ENCODE measurements around the gene DUS1L.

Gene DUS1L

DNA sequence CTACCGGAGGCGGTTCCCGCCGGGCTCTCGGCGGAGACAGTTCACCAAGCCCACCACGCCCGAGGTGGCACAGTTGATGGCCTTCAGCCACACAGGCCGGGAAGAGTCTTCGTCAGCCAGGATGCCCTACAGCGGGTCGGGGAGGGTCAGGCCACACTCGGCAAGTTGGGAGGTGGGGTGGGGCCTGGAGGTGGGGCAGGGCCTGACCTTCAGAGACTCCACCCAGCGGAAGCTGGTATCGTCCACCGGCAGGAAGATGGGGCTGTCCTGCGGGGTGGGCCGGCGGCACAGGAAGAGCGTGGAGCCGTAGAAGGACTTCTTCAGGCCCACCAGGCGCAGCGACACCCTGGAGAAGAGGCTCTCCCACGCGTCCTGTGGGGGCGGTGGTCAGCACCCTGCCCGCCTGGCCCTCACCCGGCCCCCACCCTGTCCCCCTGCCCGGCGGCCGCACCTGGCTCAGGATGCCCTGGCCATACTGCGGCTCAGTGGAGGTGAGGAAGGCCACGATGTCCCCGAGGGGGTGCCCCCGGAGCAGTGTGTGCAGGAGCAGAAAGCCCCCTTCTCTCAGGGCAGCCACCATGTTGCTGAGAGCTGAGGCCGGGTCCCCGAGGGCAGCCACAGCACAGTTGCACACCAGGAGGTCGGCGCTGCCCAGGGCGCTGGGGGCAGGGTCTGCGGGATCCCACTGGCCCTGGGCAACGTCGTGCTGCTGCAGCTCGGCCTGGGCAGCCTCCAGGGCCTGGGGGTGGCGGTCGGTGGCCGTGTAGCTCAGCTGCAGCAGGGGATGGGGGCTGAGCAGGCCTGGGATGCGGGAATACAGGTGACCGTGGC, 19.6 kb upstream of the DUS1L start:
- peaks cover 97% of the 10 kb centered on the region for H3K36me3 ChIP-seq (ENCODE audit: control insufficient read depth, low read length)
- H3K79me2 ChIP-seq (ENCODE audit: control insufficient read depth, low read length), result no peaks in the 10 kb centered on the region; the same call in 1 of the 2 replicates
- H3K27me3 ChIP-seq (ENCODE audit: control insufficient read depth, low read length), result no peaks in the 10 kb centered on the region
- no peak overlapping the region for H3K4me3 ChIP-seq (ENCODE audit: low read length)
- TF ChIP-seq, protein P1, sequence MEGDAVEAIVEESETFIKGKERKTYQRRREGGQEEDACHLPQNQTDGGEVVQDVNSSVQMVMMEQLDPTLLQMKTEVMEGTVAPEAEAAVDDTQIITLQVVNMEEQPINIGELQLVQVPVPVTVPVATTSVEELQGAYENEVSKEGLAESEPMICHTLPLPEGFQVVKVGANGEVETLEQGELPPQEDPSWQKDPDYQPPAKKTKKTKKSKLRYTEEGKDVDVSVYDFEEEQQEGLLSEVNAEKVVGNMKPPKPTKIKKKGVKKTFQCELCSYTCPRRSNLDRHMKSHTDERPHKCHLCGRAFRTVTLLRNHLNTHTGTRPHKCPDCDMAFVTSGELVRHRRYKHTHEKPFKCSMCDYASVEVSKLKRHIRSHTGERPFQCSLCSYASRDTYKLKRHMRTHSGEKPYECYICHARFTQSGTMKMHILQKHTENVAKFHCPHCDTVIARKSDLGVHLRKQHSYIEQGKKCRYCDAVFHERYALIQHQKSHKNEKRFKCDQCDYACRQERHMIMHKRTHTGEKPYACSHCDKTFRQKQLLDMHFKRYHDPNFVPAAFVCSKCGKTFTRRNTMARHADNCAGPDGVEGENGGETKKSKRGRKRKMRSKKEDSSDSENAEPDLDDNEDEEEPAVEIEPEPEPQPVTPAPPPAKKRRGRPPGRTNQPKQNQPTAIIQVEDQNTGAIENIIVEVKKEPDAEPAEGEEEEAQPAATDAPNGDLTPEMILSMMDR (IDR thresholded peaks at IDR 0.05; ENCODE audit: low read depth, low read length, poor library complexity, severe bottlenecking), result no peak
- H3F3A ChIP-seq (ENCODE audit: control insufficient read depth, insufficient read depth), result no peaks in the 10 kb centered on the region
- no peaks in the 10 kb centered on the region for H4K20me1 ChIP-seq (ENCODE audit: control insufficient read depth, insufficient read depth, low read depth, low read length)
- H3K4me2 ChIP-seq (ENCODE audit: low read length), result no peak overlapping the region
- no peak overlapping the region for H3K27ac ChIP-seq (ENCODE audit: low read depth, low read length)
- H3K9me2 ChIP-seq (replicated peaks; ENCODE audit: control insufficient read depth, low read length), result no peaks in the 10 kb centered on the region
- H3K4me1 ChIP-seq (ENCODE audit: control insufficient read depth, low read length), result no peaks in the 10 kb centered on the region
- no peaks in the 10 kb centered on the region for H3K9me3 ChIP-seq (ENCODE audit: control insufficient read depth, insufficient read depth, low read length)

DNA sequence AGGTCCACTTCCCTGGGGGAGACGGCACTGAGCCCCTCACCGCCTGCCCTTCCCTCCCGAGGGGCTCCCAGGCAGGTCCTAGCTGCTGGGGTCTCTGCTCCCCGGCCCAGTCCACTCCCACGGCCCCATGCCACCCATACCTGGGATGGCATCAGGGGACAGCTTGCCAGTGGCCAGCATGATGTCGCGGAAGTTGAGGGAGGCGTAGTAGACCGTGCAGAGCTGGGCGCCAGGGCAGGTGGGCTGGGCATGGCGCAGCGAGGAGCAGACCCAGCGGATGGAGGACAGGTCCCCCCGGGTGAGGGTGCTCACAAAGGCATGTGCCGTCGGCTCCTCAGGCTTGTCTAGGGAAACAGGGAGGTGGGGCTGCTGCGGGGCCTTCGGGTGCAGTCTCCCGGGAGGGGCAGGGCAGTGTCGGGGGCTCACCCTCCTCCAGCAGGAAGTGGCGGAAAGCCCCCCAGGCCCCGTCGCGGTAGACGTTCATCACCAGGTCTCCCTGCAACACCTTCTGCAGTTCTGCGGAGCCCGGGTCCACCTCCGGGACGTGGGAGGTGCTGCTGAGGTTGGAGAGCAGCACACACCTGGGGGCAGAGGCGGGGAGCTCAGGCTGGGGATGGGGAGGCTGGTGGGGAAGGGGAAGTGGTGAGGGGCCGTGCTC, 18.9 kb upstream of the DUS1L start:
- H3K4me2 ChIP-seq (ENCODE audit: low read length), result no peak overlapping the region
- H3F3A ChIP-seq (ENCODE audit: control insufficient read depth, insufficient read depth), result no peaks in the 10 kb centered on the region
- no peak overlapping the region for H3K27ac ChIP-seq (ENCODE audit: low read depth, low read length)
- peaks cover 97% of the 10 kb centered on the region for H3K36me3 ChIP-seq (ENCODE audit: control insufficient read depth, low read length)
- no peaks in the 10 kb centered on the region; the same call in 1 of the 2 replicates for H4K20me1 ChIP-seq (ENCODE audit: control insufficient read depth, insufficient read depth, low read depth, low read length)
- H3K27me3 ChIP-seq (ENCODE audit: control insufficient read depth, low read length), result no peaks in the 10 kb centered on the region
- no peaks in the 10 kb centered on the region for H3K9me3 ChIP-seq (ENCODE audit: control insufficient read depth, insufficient read depth, low read length)
- no peaks in the 10 kb centered on the region; the same call in 1 of the 2 replicates for H3K79me2 ChIP-seq (ENCODE audit: control insufficient read depth, low read length)
- no peaks in the 10 kb centered on the region for H3K9me2 ChIP-seq (replicated peaks; ENCODE audit: control insufficient read depth, low read length)
- no peak for TF ChIP-seq EZH2phosphoT487 (IDR thresholded peaks at IDR 0.05; ENCODE audit: borderline replicate concordance, low read length)
- TF ChIP-seq, protein P1 (IDR thresholded peaks at IDR 0.05; ENCODE audit: low read depth, low read length, poor library complexity, severe bottlenecking), result no peak
- no peak overlapping the region for H3K4me3 ChIP-seq (ENCODE audit: low read length)
- no peaks in the 10 kb centered on the region for H3K4me1 ChIP-seq (ENCODE audit: control insufficient read depth, low read length)

DNA sequence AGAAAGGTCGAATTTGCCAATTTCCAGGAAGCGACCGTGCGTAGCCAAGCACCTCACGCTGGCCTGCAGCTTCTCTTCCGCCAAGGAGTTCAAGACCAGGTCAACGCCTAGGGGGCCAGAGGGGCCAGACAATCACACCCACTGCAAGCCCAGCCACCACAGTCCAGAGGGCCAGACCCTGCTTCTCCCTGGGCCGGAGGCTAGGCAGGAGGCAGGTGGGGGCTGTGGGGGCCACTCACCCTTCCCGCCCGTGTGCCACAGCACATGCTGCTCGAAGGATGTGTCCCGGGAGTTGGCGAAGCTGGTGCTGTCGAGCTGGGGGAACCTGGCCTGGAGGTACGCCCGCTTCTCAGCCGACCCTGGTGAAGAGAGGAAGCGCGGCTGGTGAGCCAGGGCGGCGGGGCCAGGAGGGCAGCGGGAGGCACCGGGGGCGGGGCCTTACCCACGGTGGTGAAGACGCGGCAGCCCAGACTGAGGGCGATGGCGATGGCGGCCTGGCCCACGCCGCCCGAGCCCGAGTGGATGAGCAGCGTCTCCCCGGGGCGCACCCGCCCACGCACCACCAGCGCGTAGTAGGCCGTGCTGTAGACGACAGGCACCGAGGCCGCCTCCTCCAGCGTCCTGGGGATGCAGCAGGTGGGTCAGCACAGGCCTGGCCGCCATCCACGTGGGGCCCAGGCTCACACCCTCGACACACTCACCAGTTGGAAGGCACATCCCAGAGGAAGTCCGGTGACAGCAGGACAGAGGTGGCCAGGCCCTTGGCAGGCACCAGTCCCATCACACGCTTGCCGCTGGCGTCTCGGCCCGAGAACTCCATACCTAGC, 18.1 kb upstream of the DUS1L start:
- H4K20me1 ChIP-seq (ENCODE audit: control insufficient read depth, insufficient read depth, low read depth, low read length), result no peaks in the 10 kb centered on the region; the same call in 1 of the 2 replicates
- no peak for TF ChIP-seq EZH2phosphoT487 (IDR thresholded peaks at IDR 0.05; ENCODE audit: borderline replicate concordance, low read length)
- TF ChIP-seq, protein P1 (IDR thresholded peaks at IDR 0.05; ENCODE audit: low read depth, low read length, poor library complexity, severe bottlenecking), result no peak
- no peak overlapping the region for H3K27ac ChIP-seq (ENCODE audit: low read depth, low read length)
- no peaks in the 10 kb centered on the region for H3F3A ChIP-seq (ENCODE audit: control insufficient read depth, insufficient read depth)
- peaks cover 95% of the 10 kb centered on the region for H3K36me3 ChIP-seq (ENCODE audit: control insufficient read depth, low read length)
- H3K9me3 ChIP-seq (ENCODE audit: control insufficient read depth, insufficient read depth, low read length), result no peaks in the 10 kb centered on the region
- no peak overlapping the region for H3K4me2 ChIP-seq (ENCODE audit: low read length)
- H3K79me2 ChIP-seq (ENCODE audit: control insufficient read depth, low read length), result no peaks in the 10 kb centered on the region; the same call in 1 of the 2 replicates
- no peaks in the 10 kb centered on the region for H3K4me1 ChIP-seq (ENCODE audit: control insufficient read depth, low read length)
- H3K27me3 ChIP-seq (ENCODE audit: control insufficient read depth, low read length), result no peaks in the 10 kb centered on the region
- H3K4me3 ChIP-seq (ENCODE audit: low read length), result no peak overlapping the region
- H3K9me2 ChIP-seq (replicated peaks; ENCODE audit: control insufficient read depth, low read length), result no peaks in the 10 kb centered on the region

All from DOHH2 (cell line).